ENCODE measurements around the gene UBE2G2.

UBE2G2 gene

DNA sequence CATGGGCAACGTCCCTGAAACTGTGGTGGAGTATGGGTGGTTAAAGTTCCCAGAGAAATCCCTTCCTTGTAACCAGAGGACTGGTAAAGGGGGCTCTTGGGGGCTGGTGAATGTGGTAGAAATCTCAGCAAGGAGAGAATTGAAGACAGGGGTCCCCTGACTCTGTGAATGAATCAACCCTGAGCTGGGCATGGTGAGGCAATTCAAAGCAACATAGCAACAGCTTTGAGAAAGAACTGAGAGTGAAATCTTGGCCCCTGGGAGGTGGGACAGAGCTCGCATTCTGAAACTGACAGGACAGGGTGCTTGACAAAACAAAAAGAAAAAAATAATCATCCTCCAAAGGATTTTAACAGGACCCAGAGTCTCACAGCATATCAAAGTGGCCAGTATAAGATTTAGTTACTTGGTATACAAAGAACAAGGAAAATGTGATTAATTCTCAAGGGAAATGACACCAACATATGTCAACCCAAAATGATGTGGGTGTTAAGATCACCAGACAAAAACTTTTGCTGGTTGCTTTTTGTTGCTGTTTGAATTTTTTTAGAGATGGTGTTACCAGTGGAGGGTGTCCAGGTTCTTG is 28.0 kb upstream of the UBE2G2 start:
- DNase-seq (ENCODE audit: insufficient read length, low spot score) (no peak), FAIRE-seq (no peak)
- TF ChIP-seq POLR2A (IDR thresholded peaks at IDR 0.05; ENCODE audit: low read depth, low read length), result no peak

DNA sequence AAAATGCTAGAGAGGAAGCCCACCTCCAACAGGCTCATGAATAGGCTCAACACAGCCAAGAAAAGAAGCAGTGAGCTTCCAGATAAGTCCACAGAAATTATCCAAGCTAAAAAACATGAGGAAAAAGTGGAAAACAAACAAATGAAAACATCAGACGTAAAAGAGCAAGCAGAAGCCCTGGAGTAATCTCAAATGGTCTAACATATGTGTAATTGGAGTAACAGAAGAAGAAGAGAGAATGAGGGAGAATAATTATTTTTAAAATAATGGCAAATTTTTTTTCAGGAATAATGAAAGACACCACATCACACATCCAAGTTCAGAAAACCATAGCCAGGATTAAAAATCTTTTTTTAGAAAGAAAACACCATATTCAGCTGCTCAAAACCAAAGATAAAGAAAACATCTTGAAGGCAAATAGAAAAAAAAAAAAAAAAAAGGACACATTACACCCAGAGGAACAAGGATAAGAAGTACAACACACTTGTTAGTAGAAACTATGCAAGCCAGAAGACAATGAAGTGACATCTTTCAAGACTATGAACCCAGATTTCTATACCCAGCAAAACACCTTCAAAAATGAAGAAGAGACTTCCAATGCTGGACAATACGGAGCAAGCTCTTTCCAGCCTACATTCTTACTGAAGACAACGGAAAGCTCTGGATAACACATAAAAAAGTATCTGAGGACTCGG is 26.9 kb upstream of the UBE2G2 start:
- DNase-seq (ENCODE audit: insufficient read length, low spot score), result no peak
- no peak for FAIRE-seq
- TF ChIP-seq POLR2A (IDR thresholded peaks at IDR 0.05; ENCODE audit: low read depth, low read length), result no peak

DNA sequence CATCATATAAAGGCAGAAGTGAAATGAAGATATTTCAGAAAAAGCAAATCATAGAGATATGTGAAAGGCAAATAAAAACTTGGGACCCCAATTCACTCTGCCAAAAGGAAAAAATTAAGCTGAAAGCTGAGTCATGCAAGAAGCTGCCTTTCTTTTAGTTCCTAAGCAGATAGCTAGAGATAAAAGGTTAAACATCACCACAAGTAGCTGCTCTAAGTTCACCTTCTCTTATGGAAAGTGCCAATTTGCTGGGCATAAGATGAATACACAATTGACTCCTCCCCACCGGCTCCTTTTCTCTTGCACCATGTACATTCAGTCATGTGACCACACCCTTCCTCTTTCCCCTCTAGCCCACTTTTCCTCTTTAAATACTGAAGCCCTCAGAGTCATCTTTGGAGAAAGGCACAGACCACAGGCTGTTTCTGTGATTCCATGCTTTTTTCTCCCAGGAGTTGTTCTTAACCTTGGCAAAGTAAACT is 21.6 kb upstream of the UBE2G2 start:
- no peak for DNase-seq (ENCODE audit: insufficient read length, low spot score)
- TF ChIP-seq POLR2A (IDR thresholded peaks at IDR 0.05; ENCODE audit: low read depth, low read length), result no peak
- FAIRE-seq, result no peak

DNA sequence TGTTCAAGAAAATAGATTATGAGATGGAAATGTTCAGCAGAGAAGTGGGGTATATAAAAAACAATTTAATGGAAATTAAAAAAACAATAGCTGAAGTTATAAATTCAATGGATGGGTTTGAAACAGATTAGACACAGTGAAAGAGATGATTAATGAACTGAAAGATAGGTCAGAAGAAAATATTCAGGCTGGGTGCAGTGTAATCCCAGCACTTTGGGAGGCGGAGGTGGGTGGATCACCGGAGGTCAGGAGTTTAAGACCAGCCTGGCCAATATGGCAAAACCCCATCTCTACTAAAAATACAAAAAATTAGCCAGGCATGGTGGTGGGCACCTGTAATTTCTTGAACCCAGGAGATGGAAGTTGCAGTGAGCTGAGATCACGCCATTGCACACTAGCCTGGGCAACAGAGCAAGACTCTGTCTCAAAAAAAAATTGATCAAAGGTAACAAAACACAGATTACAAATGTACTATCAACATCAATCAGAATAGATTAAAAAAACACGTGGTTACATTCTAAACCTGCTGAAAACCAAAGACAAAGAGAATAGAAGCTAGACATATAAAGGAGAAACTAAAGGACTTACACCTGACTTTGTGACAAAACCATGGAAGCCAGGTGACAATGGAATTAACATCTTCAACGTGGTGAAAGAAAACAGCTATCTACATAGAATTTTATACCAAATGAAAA is 21.0 kb upstream of the UBE2G2 start:
- FAIRE-seq, result no peak
- DNase-seq (ENCODE audit: insufficient read length, low spot score), result no peak
- TF ChIP-seq POLR2A (IDR thresholded peaks at IDR 0.05; ENCODE audit: low read depth, low read length), result no peak

DNA sequence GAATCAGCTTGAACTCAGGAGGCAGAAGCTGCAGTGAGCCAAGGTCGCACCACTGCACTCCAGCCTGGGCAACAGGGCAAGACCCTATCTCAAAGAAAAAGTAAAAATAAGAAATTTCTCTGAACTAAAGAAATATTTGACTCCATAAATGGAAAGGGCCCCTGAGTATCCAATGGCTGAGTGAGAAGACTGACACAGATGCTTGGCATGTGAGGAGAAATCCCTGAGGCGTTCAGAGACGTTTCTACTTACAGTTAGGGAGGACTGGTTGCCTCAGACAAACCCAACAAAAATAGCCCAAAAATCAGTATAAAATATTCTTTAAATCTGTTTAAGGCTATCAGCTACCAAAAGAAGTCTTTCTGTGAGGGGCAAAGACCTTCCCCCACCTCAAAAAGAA is 19.2 kb upstream of the UBE2G2 start:
- no peak for FAIRE-seq

DNA sequence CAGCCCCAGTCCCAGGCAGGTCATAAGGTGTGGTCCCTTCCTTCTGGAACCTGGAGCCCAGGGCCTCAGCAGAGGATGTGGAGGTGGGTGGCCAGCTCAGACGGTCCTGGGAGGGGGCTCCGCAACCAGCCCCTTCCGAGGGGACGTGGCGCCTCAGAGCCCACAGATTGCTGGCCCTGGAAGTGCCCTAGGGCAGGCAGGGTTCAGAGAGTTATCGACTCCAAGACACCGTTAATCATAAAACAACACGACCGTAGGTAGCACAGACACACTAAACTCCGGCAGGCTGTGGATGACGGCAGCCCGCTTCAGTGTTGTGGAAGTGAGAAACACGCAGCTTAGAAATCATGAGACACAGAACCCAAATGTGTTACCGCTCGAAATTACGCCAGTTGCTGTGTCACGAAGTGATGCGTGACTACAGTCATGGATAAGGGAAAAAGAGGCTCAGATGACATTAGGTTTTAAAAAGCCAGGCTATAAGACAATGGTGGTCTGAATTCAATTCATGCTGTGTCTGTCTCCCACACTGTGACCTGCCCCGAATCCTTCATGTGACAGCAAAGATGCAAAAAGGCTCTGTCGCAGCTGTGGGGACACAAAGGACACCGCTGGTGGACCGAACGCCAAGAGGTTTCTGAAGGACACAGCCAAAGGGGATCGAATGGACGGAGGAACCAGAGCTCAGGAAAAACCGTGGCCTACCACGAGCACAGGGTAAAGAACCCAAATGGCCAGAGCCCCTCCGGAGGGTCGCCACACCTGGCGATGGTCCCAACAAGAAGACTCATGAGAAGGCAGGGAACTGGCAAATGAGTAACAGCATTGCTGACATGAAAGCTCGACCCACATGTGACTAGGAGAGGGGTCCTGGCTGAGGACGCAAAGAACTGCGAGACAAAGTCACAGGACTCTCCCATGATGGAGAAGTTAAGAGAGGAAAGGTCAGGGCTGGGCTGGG is 17.9 kb upstream of the UBE2G2 start:
- DNase-seq (ENCODE audit: insufficient read length, low spot score) (no peak), FAIRE-seq (no peak)
- 0 out of 2 replicates have a peak, but pooled peaks have one; percentile 13 for TF ChIP-seq POLR2A (IDR thresholded peaks at IDR 0.05; ENCODE audit: low read depth, low read length)

More for the DNA sequence above, 19.2 kb upstream of the UBE2G2 start:
- no peak for DNase-seq (ENCODE audit: insufficient read length, low spot score)
- no peak for TF ChIP-seq POLR2A (IDR thresholded peaks at IDR 0.05; ENCODE audit: low read depth, low read length)

DNA sequence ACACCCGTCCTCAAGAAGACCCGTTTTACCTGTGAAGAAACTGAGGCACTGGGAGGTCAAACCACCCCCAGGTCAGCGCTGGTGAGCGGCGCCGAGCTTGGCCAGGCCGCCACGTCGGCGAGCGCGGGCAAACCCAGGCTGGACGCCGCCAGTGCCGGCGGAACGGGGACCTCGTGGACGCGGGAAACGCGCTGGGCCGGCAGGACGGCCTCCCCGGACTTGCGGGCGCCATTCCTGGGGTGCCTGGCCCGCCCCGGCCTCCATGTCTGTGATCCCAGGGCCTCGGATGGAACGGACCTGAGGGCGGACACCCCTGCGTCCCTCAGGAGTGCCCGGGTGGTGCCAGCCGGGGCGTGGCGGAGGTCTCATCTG is 17.0 kb upstream of the UBE2G2 start:
- DNase-seq (ENCODE audit: insufficient read length, low spot score) (no peak), FAIRE-seq (no peak)
- no peak for TF ChIP-seq POLR2A (IDR thresholded peaks at IDR 0.05; ENCODE audit: low read depth, low read length)

DNA sequence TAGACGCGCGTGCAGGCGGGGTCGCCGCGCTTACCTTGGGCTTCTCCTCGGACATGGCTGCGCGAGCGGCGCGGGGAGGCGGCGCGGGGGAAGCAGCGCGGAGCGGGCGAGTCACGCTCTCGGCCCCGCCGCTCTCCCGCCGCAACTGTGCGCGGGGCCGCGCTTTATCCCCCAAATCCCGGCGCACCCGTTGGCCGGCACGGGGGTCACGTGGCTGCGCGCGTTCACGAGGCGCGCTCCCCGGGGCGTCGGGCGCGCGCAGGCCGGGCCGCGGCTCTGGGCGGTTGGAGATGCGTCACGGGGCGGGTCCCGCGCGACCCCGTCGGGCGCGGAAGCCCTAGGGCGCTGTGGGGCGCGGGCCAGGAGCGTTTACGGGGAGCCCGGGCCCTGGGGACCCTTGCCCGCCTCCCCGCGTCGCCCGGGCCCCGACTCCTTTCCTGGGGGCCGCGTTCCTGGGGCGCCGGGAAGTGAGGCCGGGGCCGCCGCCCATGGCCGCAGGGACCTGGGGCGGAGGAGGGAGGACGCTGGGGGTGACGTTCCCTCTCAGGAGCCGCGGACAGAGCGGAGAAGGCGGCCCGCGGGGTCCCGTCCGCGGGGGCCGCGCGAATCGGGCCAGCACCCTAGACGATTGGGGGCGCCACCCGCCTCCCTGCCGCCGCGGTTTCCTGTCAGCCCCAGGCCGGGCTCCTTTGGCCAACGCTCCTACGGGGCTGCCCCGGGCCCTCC is 16.5 kb upstream of the UBE2G2 start, which contains the start of gene SUMO3:
TSS of gene SUMO3 (minus strand) at position 149 of the 726 bp plus-strand sequence. CDS start at position 55, 94 bp downstream.
- peak; percentile 65 for TF ChIP-seq POLR2A (IDR thresholded peaks at IDR 0.05; ENCODE audit: low read depth, low read length)
- peak; percentile 79 for DNase-seq (ENCODE audit: insufficient read length, low spot score)
- FAIRE-seq, result no peak

DNA sequence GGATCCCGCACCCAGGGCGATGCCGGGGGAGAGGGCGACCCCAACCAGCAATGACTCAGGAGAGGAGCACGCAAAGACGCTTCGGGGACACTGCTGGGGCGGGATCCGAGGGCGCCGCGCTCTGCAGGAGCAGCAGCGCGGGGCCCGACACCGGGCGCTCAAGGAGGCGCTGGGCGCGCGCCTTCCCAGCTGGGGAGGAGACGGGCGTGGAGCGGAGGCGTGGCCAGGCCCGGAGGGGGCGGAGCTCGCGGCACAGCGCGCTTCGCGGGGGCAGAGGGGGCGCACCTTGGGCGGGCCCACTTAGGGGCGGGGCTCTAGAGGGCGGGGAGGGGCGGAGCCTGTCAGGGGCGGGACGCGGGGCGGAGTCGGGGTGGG is 15.9 kb upstream of the UBE2G2 start:
- FAIRE-seq (no peak), DNase-seq (ENCODE audit: insufficient read length, low spot score) (peak; percentile 97)
- no peak for TF ChIP-seq POLR2A (IDR thresholded peaks at IDR 0.05; ENCODE audit: low read depth, low read length)

DNA sequence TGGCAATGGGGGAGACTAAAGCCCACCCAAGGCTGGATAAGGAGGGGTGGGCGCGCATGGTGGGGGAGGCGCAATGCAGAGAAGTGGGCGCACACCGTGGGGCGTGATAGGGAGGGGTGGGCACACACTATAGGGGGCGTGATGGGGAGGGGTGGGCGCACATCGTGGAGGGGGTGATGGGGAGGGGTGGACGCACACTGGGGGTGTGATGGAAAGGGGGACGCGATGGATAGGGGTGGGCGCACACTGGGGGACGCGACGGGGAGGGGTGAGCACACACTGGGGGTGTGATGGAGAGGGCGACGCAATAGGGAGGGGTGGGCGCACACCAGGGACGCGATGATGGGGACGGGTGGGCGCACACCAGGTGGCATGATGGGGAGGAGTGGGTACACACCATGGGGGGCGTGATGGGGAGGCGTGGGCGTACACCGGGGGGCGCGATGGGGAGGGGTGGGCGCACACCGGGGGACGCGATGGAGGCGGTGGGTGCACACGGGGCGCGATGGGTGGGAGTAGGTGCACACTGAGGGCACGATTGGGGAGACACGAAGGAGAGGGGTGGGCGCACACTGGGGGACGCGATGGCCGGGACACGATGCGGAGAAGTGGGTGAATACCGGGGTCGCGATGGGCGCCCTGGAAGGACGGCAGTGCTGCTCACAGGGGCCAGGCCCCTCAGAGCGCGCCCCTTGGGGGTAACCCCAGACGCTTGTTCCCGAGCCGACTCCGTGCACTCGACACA is 15.3 kb upstream of the UBE2G2 start:
- no peak for TF ChIP-seq POLR2A (IDR thresholded peaks at IDR 0.05; ENCODE audit: low read depth, low read length)
- FAIRE-seq (no peak), DNase-seq (ENCODE audit: insufficient read length, low spot score) (no peak)

DNA sequence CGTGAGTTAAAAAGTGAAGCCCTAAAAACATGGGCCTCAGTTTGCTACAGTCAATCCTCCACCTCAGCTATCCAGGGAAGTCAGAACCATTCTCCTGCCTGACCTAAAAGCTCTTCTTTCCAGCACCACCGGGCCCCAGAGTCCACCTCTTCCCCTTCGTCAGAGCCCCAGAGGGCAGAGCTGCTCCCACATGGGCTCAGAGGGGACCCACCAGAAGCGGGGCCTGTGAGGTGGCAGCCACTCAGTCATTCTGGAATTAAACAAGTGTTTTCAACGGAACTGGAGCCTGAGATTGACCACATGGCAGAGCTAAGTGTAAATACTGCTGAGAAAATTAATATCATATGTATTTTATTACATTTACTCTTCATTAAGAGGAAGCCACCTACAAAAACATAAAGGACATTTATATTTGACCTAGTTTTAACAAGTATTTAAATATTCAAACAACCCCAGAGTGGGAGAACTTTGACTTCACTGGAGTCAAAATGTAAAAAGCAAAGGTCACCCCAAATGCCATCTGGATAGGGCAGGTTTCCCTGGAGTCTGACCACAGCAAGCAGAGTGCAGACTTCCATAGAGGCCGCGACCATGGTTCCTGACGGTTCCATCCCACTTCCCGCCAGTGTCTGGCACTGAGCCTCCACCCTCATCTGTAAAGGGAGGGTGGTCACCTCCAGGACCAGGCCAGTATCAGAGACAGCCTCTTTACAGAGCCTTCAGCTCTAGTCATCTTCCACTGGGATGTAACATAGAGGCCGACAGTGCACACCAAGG is 14.4 kb upstream of the UBE2G2 start:
- DNase-seq (ENCODE audit: insufficient read length, low spot score), result no peak
- FAIRE-seq, result no peak

DNA sequence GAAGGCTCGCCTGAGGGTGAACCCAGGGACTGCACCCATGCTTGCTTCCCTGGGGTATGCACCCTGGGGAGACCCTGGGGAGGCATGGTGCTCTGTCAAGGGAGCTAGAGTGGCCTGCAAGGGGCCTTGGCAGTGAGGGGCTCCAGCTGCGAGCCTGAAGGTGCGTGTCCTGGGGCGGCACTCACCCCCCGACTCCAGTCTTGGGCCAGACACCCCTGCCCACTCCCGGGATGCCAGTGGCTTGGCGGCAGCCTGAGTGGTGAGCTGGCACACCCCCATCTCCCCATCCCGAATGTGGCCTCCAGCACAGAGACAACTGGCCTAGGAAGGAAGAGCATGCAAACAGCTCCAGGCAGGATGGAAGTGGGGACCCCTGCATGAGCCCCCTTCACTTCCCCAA is 13.6 kb upstream of the UBE2G2 start:
- DNase-seq (ENCODE audit: insufficient read length, low spot score) (no peak), FAIRE-seq (no peak)
- no peak for TF ChIP-seq POLR2A (IDR thresholded peaks at IDR 0.05; ENCODE audit: low read depth, low read length)

More for the DNA sequence above, 14.4 kb upstream of the UBE2G2 start:
- no peak for TF ChIP-seq POLR2A (IDR thresholded peaks at IDR 0.05; ENCODE audit: low read depth, low read length)

Data from H54 (cell line).